HEK293 (cell line): ENCODE results near the gene ACSBG1.

Source experiments
- CTCF ChIA-PET: fragments of 350-600 bp; formaldehyde crosslinking; extraction: SDS; loops from one replicate; lab custom pipeline; 2021; ENCODE audit warnings: antibody characterized with exemption; lab: Yijun Ruan, JAX
- POLR2A ChIA-PET: fragments of 300-600 bp; formaldehyde crosslinking; extraction: SDS; loops from one replicate; lab custom pipeline; 2020; ENCODE audit warnings: antibody characterized with exemption, inconsistent platforms; lab: Yijun Ruan, JAX
- H3K27ac ChIP-seq: fragments of 200-500 bp; sonication (Bioruptor generic); 2 replicates; pipeline ENCODE4 v1.5.1; 2014; ENCODE audit warnings: low read depth, low read length, control low read depth, inconsistent platforms; ENCODE audit errors: extremely low read depth
- H3K36me3 ChIP-seq, 2 experiments: fragments of 200-500 bp in 1 of 2; sonication (Bioruptor generic) in 1 of 2; 1 replicate in 1 of 2; 2 replicates in 1 of 2; pipeline ENCODE4 v1.5.1; 2014 to 2017; ENCODE audit warnings: inconsistent platforms in 2 of 2, low read length in 2 of 2; ENCODE audit not compliant: control insufficient read depth in 2 of 2, insufficient read depth in 1 of 2
- H3K4me1 ChIP-seq: fragments of 200-500 bp; sonication (Bioruptor generic); 2 replicates; pipeline ENCODE4 v1.5.1; 2014; ENCODE audit warnings: mild to moderate bottlenecking, low read length, inconsistent platforms; ENCODE audit not compliant: control insufficient read depth, insufficient read depth
- H3K4me3 ChIP-seq: 2 replicates; pipeline ENCODE4 v1.5.1; 2011; ENCODE audit warnings: low read depth, mild to moderate bottlenecking, control low read depth, low read length, moderate library complexity
- H3K9me3 ChIP-seq: fragments of 200-500 bp; sonication (Bioruptor generic); 2 replicates; pipeline ENCODE4 v1.5.1; 2014; ENCODE audit warnings: low read depth, low read length, inconsistent platforms; ENCODE audit not compliant: control insufficient read depth, insufficient read depth
- BCL11A ChIP-seq: fragments of 450-650 bp; formaldehyde crosslinking; IDR thresholded peaks from 2 replicates; pipeline ENCODE4 v1.5.1; 2016; ENCODE audit warnings: low read depth, missing biosample characterization, missing genetic modification characterization
- EGR2 ChIP-seq: fragments of 450-650 bp; formaldehyde crosslinking; IDR thresholded peaks from 2 replicates; pipeline ENCODE4 v1.5.1; 2016; ENCODE audit warnings: low read depth, missing biosample characterization, missing genetic modification characterization
- FEZF1 ChIP-seq: fragments of 450-650 bp; formaldehyde crosslinking; IDR thresholded peaks from 2 replicates; pipeline ENCODE4 v1.5.1; 2016; ENCODE audit warnings: missing biosample characterization, missing genetic modification characterization
- MEIS1 ChIP-seq: sonication (generic); formaldehyde crosslinking; IDR thresholded peaks from 2 replicates; pipeline ENCODE4 v1.8.1; 2022; ENCODE audit warnings: missing genetic modification reagents, mild to moderate bottlenecking, borderline replicate concordance
- YY1 ChIP-seq: fragments of 450-650 bp; formaldehyde crosslinking; IDR thresholded peaks from 2 replicates; pipeline ENCODE4 v1.5.1; 2018; ENCODE audit warnings: missing biosample characterization, missing genetic modification characterization
- YY2 ChIP-seq: fragments of 450-650 bp; formaldehyde crosslinking; IDR thresholded peaks from 2 replicates; pipeline ENCODE4 v1.5.1; 2016; ENCODE audit warnings: missing biosample characterization, missing genetic modification characterization
- ZBTB11 ChIP-seq: fragments of 450-650 bp; formaldehyde crosslinking; conservative IDR thresholded peaks from 2 replicates; pipeline ENCODE4 v1.5.1; 2016; ENCODE audit warnings: low read depth, missing biosample characterization, missing genetic modification characterization
- ZNF114 ChIP-seq: fragments of 450-650 bp; formaldehyde crosslinking; IDR thresholded peaks from 2 replicates; pipeline ENCODE4 v1.5.0; 2017; ENCODE audit warnings: missing biosample characterization, missing genetic modification characterization
- ZNF121 ChIP-seq: fragments of 450-650 bp; formaldehyde crosslinking; IDR thresholded peaks from 2 replicates; pipeline ENCODE4 v1.5.1; 2016; ENCODE audit warnings: missing biosample characterization, missing genetic modification characterization
- ZNF140 ChIP-seq: fragments of 450-650 bp; formaldehyde crosslinking; IDR thresholded peaks from 2 replicates; pipeline ENCODE4 v1.5.1; 2016; ENCODE audit warnings: missing biosample characterization, missing genetic modification characterization
- ZNF184 ChIP-seq: fragments of 450-650 bp; IDR thresholded peaks from 2 replicates; pipeline ENCODE4 v1.5.1; 2018; ENCODE audit warnings: missing biosample characterization, mild to moderate bottlenecking, missing genetic modification characterization
- ZNF239 ChIP-seq: fragments of 450-650 bp; formaldehyde crosslinking; IDR thresholded peaks from 2 replicates; pipeline ENCODE4 v1.5.1; 2016; ENCODE audit warnings: missing biosample characterization, missing genetic modification characterization
- ZNF248 ChIP-seq: fragments of 450-650 bp; formaldehyde crosslinking; IDR thresholded peaks from 2 replicates; pipeline ENCODE4 v1.5.1; 2017; ENCODE audit warnings: missing biosample characterization, missing genetic modification characterization
- ZNF416 ChIP-seq: fragments of 450-650 bp; formaldehyde crosslinking; IDR thresholded peaks from 2 replicates; pipeline ENCODE4 v1.5.1; 2016; ENCODE audit warnings: missing biosample characterization, missing genetic modification characterization
- ZNF449 ChIP-seq: fragments of 450-650 bp; formaldehyde crosslinking; IDR thresholded peaks from 2 replicates; pipeline ENCODE4 v1.5.1; 2017; ENCODE audit warnings: missing biosample characterization, mild to moderate bottlenecking, missing genetic modification characterization, moderate library complexity
- ZNF513 ChIP-seq: fragments of 450-650 bp; IDR thresholded peaks from 2 replicates; pipeline ENCODE4 v1.5.1; 2018; ENCODE audit warnings: missing biosample characterization, missing genetic modification characterization
- ZNF548 ChIP-seq: fragments of 450-650 bp; formaldehyde crosslinking; IDR thresholded peaks from 2 replicates; pipeline ENCODE4 v1.5.1; 2016; ENCODE audit warnings: missing biosample characterization, missing genetic modification characterization
- ZNF558 ChIP-seq: fragments of 450-650 bp; formaldehyde crosslinking; IDR thresholded peaks from 2 replicates; pipeline ENCODE4 v1.5.1; 2016; ENCODE audit warnings: missing biosample characterization, missing genetic modification characterization
- ZNF561 ChIP-seq: fragments of 450-650 bp; IDR thresholded peaks from 2 replicates; pipeline ENCODE4 v1.5.1; 2018; ENCODE audit warnings: missing biosample characterization, missing genetic modification characterization, borderline replicate concordance
- ZNF585B ChIP-seq: fragments of 450-650 bp; formaldehyde crosslinking; IDR thresholded peaks from 2 replicates; pipeline ENCODE4 v1.5.1; 2016; ENCODE audit warnings: missing biosample characterization, missing genetic modification characterization
- ZNF600 ChIP-seq: fragments of 450-650 bp; formaldehyde crosslinking; IDR thresholded peaks from 2 replicates; pipeline ENCODE4 v1.5.1; 2016; ENCODE audit warnings: missing biosample characterization, missing genetic modification characterization
- ZNF658 ChIP-seq: fragments of 450-650 bp; formaldehyde crosslinking; IDR thresholded peaks from 2 replicates; pipeline ENCODE4; 2016; ENCODE audit warnings: missing biosample characterization, missing genetic modification characterization
- ZNF837 ChIP-seq: fragments of 450-650 bp; formaldehyde crosslinking; IDR thresholded peaks from 2 replicates; pipeline ENCODE4 v1.5.1; 2016; ENCODE audit warnings: missing biosample characterization, missing genetic modification characterization
- TF ChIP-seq, protein P1 (sequence below): fragments of 450-650 bp; formaldehyde crosslinking; IDR thresholded peaks from 2 replicates; pipeline ENCODE4 v1.5.1; 2016; ENCODE audit warnings: missing biosample characterization, missing genetic modification characterization
- TF ChIP-seq, protein P2 (sequence below): fragments of 450-650 bp; formaldehyde crosslinking; IDR thresholded peaks from 2 replicates; pipeline ENCODE4 v1.5.1; 2017; ENCODE audit warnings: missing biosample characterization, missing genetic modification characterization

ACSBG1 gene

DNA sequence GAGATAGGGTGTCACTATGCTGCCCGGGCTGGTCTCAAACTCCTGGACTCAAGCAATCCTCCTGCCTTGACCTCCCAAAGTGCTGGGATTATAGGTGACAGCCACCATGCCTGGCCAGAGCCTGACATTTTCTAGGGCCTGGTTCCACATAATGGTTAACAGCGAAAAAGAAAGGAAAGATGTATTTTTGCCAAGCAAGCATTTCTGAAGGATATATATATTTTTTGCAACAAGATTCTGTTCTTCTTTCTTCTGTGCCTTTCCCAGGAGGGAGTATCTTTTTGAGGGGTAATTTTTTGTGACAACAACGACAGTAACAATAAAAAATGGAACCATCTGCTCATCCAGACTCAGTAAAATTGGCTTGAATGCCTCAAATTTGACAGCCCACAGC lies 21.7 kb upstream of the ACSBG1 start (continued):
- TF ChIP-seq, protein P1, sequence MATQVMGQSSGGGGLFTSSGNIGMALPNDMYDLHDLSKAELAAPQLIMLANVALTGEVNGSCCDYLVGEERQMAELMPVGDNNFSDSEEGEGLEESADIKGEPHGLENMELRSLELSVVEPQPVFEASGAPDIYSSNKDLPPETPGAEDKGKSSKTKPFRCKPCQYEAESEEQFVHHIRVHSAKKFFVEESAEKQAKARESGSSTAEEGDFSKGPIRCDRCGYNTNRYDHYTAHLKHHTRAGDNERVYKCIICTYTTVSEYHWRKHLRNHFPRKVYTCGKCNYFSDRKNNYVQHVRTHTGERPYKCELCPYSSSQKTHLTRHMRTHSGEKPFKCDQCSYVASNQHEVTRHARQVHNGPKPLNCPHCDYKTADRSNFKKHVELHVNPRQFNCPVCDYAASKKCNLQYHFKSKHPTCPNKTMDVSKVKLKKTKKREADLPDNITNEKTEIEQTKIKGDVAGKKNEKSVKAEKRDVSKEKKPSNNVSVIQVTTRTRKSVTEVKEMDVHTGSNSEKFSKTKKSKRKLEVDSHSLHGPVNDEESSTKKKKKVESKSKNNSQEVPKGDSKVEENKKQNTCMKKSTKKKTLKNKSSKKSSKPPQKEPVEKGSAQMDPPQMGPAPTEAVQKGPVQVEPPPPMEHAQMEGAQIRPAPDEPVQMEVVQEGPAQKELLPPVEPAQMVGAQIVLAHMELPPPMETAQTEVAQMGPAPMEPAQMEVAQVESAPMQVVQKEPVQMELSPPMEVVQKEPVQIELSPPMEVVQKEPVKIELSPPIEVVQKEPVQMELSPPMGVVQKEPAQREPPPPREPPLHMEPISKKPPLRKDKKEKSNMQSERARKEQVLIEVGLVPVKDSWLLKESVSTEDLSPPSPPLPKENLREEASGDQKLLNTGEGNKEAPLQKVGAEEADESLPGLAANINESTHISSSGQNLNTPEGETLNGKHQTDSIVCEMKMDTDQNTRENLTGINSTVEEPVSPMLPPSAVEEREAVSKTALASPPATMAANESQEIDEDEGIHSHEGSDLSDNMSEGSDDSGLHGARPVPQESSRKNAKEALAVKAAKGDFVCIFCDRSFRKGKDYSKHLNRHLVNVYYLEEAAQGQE (tag by site-specific recombination), result no peak
- no peak for TF ChIP-seq ZNF561 (tag by site-specific recombination)
- no peak for TF ChIP-seq ZNF837
- TF ChIP-seq ZNF114, result no peak
- TF ChIP-seq EGR2, result no peak
- no peak for TF ChIP-seq ZNF184
- no peak for TF ChIP-seq ZNF121 (tag by site-specific recombination)
- no peak for TF ChIP-seq FEZF1
- TF ChIP-seq ZNF600 (tag by site-specific recombination), result no peak
- TF ChIP-seq ZNF248 (tag by site-specific recombination), result no peak
- no peak for TF ChIP-seq ZNF548 (tag by site-specific recombination)
- TF ChIP-seq MEIS1 (CRISPR knock-in tag), result no peak
- TF ChIP-seq ZNF513 (tag by site-specific recombination), result no peak

- POLR2A ChIA-PET, result interaction anchor here (1.1 kb wide), 1 partner anchor 44 kb away, joined by 3 read pairs; the partner anchor contains the start of gene SKIC8
- CTCF ChIA-PET, result interaction anchor here (0.6 to 6.9 kb wide), 2 partner anchors 14 to 19 kb away, joined by 4 to 48 read pairs; no protein-coding TSS in a partner anchor
- Histone ChIP-seq H3K4me1 (no peaks in the 10 kb centered on the region), H3K27ac (no peak overlapping the region), H3K4me3 (no peak overlapping the region), H3K36me3 (no peaks in the 10 kb centered on the region), H3K9me3 (no peaks in the 10 kb centered on the region)
- TF ChIP-seq YY1 (no peak), ZNF585B (no peak), ZNF449 (tag by site-specific recombination) (no peak), ZBTB11 (tag by site-specific recombination) (peak; percentile 45), ZNF558 (tag by site-specific recombination) (0 out of 2 replicates have a peak, but pooled peaks have one; percentile 22), YY2 (tag by site-specific recombination) (no peak), FEZF1 (no peak), ZNF416 (no peak), BCL11A (tag by site-specific recombination) (no peak), ZNF658 (tag by site-specific recombination) (no peak), ZNF239 (tag by site-specific recombination) (no peak), ZNF140 (tag by site-specific recombination) (0 out of 2 replicates have a peak, but pooled peaks have one; percentile 27)
- TF ChIP-seq, protein P2, sequence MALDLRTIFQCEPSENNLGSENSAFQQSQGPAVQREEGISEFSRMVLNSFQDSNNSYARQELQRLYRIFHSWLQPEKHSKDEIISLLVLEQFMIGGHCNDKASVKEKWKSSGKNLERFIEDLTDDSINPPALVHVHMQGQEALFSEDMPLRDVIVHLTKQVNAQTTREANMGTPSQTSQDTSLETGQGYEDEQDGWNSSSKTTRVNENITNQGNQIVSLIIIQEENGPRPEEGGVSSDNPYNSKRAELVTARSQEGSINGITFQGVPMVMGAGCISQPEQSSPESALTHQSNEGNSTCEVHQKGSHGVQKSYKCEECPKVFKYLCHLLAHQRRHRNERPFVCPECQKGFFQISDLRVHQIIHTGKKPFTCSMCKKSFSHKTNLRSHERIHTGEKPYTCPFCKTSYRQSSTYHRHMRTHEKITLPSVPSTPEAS (tag by site-specific recombination), result no peak
Observed at GRCh38 chr15:78255421-78256043, 21.2 kb upstream of the ACSBG1 start.
